HG03280 (cell line): Measurements from ENCODE around the gene PGM2.
"Not testable (repeated sequence)": the region's sequence is repeated elsewhere in the genome, so short reads cannot be mapped to it uniquely, and the experiment has no call there.

Experiments used
- ATAC-seq: cut with Tn5 transposase; IDR thresholded peaks from one replicate; pipeline ENCODE4 v1.9.1; 2021; ENCODE audit warnings: mild to moderate bottlenecking, moderate library complexity; ENCODE audit not compliant: unreplicated experiment

The PGM2 gene

GRCh38 chr4:37826295-37827029 lies at the start of gene PGM2:
Gene PGM2 (plus strand): TSS chr4:37826686. CDS start chr4:37826733, 47 bp downstream.
- peak; percentile 98 for ATAC-seq

GRCh38 chr4:37779896-37780295 lies 46.6 kb upstream of the PGM2 start:
- no peak for ATAC-seq

- no peak for ATAC-seq
Observed at GRCh38 chr4:37780444-37781130, 45.9 kb upstream of the PGM2 start.

GRCh38 chr4:37781131-37781455 lies 45.4 kb upstream of the PGM2 start:
- no peak for ATAC-seq

GRCh38 chr4:37786267-37786666 lies 40.2 kb upstream of the PGM2 start:
- ATAC-seq: not testable (repeated sequence)

- ATAC-seq: not testable (repeated sequence)
Observed at GRCh38 chr4:37787883-37788460, 38.5 kb upstream of the PGM2 start.

- no peak for ATAC-seq
Observed at GRCh38 chr4:37788819-37789218, 37.7 kb upstream of the PGM2 start.

GRCh38 chr4:37792241-37792640 lies 34.2 kb upstream of the PGM2 start:
- no peak for ATAC-seq

- ATAC-seq: no peak
Observed at GRCh38 chr4:37793562-37793961, 32.9 kb upstream of the PGM2 start.

GRCh38 chr4:37794056-37794455 lies 32.4 kb upstream of the PGM2 start:
- no peak for ATAC-seq

GRCh38 chr4:37795581-37796195 lies 30.8 kb upstream of the PGM2 start:
- ATAC-seq: no peak

- ATAC-seq: no peak
Observed at GRCh38 chr4:37797374-37797773, 29.1 kb upstream of the PGM2 start.

- ATAC-seq: no peak
Observed at GRCh38 chr4:37797923-37798322, 28.6 kb upstream of the PGM2 start.

- ATAC-seq: no peak
Observed at GRCh38 chr4:37798616-37799015, 27.9 kb upstream of the PGM2 start.

GRCh38 chr4:37799941-37800554 lies 26.4 kb upstream of the PGM2 start:
- no peak for ATAC-seq

- ATAC-seq: no peak
Observed at GRCh38 chr4:37802068-37802666, 24.3 kb upstream of the PGM2 start.

GRCh38 chr4:37803348-37803973 lies 23.0 kb upstream of the PGM2 start:
- no peak for ATAC-seq

- ATAC-seq: no peak
Observed at GRCh38 chr4:37805091-37805490, 21.4 kb upstream of the PGM2 start.

- no peak for ATAC-seq
Observed at GRCh38 chr4:37812713-37813112, 13.8 kb upstream of the PGM2 start.

GRCh38 chr4:37815591-37815990 lies 10.9 kb upstream of the PGM2 start:
- ATAC-seq: no peak

GRCh38 chr4:37816006-37816405 lies 10.5 kb upstream of the PGM2 start:
- ATAC-seq: no peak
